Measurements from ENCODE around the gene ARL14EPL.
"Not testable (repeated sequence)": the region's sequence is repeated elsewhere in the genome, so short reads cannot be mapped to it uniquely, and the experiment has no call there.

Gene ARL14EPL

DNA sequence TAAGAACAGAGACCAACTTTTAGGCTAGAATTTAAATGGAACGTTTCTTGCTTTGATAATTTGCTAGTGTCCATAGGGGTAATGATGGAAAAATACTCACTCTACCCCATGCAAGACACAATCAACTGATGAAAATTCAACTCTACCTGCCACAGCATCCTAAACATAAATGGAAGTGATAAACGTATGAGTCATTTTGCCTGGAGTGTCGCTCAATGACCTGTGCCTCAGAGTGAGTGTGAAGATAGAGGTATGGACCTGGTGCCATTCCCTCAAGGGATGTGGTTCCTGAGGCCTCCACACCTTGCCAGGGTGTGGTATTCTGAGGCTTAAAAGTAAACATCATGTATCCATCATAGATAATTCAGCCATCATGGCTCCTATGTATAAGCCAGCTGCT, 14.0 kb downstream of the ARL14EPL start:
- DNase-seq (ENCODE audit: low read depth in 1 of 2, low spot score in 1 of 2) = no peak

- no peak for DNase-seq (ENCODE audit: low read depth in 1 of 2, low spot score in 1 of 2)
Observed at GRCh38 chr5:116046823-116047222, 14.6 kb downstream of the ARL14EPL start.

GRCh38 chr5:116058346-116058936, 26.2 kb downstream of the ARL14EPL start:
- no peak for DNase-seq (ENCODE audit: low read depth in 1 of 2, low spot score in 1 of 2)

DNA sequence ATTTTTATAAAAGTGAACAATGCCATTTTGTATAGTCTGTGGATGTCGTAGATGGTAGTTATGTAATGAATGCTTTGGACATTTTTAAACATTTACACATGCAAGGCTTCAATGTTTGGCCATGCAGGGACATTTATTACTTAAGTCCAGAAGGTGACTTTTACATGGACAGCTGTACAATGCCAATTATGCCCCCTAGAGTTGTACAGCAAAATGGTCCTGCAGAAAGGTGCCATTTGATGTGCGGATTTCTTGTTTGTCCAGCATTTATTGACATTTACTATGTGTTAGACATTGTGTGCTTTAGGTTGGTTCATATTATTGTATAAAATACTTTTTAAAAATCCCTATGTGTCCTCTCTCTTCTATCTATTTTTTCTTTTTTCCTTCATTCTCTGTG, 30.1 kb downstream of the ARL14EPL start:
- DNase-seq (ENCODE audit: low read depth in 1 of 2, low spot score in 1 of 2) = no peak

GRCh38 chr5:116063950-116064349, 31.7 kb downstream of the ARL14EPL start:
- no peak for DNase-seq (ENCODE audit: low read depth in 1 of 2, low spot score in 1 of 2)

GRCh38 chr5:116068028-116068632, 35.9 kb downstream of the ARL14EPL start:
- DNase-seq (ENCODE audit: low read depth in 1 of 2, low spot score in 1 of 2) = peak in 1 of 2 donors; percentile 39

DNA sequence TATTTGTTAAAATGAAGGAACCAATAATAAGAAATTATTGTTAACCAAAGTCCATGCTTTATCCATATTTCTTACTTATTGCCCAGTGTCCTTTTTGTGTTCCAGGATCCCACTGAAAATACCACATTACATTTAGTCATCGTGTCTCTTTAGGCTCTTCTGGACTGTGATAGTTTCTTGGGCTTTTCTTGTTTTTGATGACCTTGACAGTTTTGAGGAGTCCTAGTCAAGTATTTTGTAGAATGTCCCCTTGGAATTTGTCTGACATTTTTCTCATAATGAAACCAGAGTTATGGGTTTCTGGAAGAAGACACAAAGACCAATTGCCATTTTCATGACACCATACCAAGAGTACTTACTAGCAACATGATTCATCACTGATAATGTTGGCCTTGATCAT, 38.9 kb downstream of the ARL14EPL start:
- no peak for DNase-seq (ENCODE audit: low read depth in 1 of 2, low spot score in 1 of 2)

- no peak for DNase-seq (ENCODE audit: low read depth in 1 of 2, low spot score in 1 of 2)
Observed at GRCh38 chr5:116075191-116075831, 43.0 kb downstream of the ARL14EPL start.

GRCh38 chr5:116076496-116076895, 44.2 kb downstream of the ARL14EPL start:
- peak in 1 of 2 donors; percentile 30 for DNase-seq (ENCODE audit: low read depth in 1 of 2, low spot score in 1 of 2)

GRCh38 chr5:116078199-116078598, 45.9 kb downstream of the ARL14EPL start:
- DNase-seq (ENCODE audit: low read depth in 1 of 2, low spot score in 1 of 2) = no peak

DNA sequence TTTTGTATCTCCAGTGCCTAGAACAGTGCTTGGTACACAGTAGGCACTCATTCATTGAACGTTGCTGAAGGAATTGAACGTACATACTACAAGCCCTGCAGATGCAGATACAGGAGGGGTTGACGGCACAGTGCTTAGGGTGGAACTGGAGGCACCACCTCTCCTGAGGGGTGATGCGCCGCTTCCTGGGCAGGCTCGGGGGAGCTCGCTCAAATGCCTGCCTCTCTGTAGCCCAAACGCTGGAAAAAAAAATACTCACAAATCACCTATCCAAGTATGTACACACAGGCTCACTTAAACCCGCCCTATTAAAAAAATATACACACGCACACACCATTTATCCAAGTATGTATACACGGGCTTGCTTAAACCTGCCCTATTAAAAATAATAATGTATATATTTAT, 52.0 kb downstream of the ARL14EPL start:
- no peak for DNase-seq (ENCODE audit: low read depth in 1 of 2, low spot score in 1 of 2)

GRCh38 chr5:116084871-116085715, 52.8 kb downstream of the ARL14EPL start, which contains the start of gene COMMD10:
Gene COMMD10, plus strand, starts transcription at chr5:116085025.
- DNase-seq (ENCODE audit: low read depth in 1 of 2, low spot score in 1 of 2) = peak; percentile 49 to 76

- not testable (repeated sequence) for DNase-seq (ENCODE audit: low read depth in 1 of 2, low spot score in 1 of 2)
Observed at GRCh38 chr5:116086309-116086708, 54.0 kb downstream of the ARL14EPL start.

DNA sequence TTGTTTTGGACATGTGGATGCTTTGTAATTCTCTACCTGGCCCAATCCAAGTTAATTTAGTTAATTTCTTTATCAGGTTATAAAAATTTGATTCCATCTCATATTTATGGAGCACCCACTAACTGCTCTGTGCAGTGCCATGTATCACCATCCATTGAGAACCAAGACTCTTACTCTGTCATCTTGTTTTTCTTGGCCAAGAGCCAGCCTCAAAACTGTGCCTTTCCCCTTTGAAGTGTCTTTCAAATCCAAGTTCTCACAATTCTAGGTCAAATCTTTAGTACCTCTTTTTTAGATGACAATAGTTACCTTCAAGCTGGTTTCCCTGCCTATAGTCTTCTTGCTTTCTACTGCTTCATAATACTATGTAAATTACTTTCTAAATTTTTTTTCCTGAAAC, 55.8 kb downstream of the ARL14EPL start:
- no peak for DNase-seq (ENCODE audit: low read depth in 1 of 2, low spot score in 1 of 2)

DNA sequence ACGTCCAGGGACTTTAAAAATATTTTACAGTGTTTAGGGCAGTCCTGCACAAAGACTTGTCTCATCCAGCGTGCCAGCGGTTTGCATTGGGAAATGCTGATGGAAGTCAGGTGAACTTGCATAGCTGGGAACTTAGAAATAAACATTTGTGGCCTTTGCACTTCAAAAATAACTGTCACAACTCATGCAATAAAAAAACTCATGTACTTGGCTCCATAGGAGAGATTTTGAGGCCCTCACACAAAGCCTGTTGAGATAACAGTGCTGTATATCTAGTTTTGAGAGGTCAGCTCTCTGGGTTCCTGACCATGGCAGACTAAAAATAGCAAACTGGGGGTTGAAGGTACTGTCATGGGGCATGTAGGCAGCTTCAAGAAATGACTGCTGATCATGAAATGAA, 58.0 kb downstream of the ARL14EPL start:
- no peak for DNase-seq (ENCODE audit: low read depth in 1 of 2, low spot score in 1 of 2)

DNA sequence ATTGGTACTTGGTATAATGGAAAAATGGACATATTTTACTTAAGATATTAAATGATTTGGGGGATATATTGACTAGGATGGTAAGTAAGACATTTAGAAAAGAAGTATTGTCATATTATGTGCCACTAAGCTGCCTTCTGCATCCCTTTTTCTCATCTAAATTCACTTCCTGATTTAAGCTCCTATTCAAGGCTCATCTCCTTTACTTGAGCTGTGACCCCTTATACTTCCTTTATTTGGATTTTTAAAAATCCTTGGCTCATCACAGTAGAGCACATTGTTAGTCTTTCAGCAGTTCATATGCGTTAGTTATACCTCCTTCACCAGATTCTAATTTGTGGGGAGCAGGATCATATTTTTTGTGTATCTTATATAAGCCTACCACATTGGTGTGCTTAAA, 59.1 kb downstream of the ARL14EPL start:
- no peak for DNase-seq (ENCODE audit: low read depth in 1 of 2, low spot score in 1 of 2)

DNA sequence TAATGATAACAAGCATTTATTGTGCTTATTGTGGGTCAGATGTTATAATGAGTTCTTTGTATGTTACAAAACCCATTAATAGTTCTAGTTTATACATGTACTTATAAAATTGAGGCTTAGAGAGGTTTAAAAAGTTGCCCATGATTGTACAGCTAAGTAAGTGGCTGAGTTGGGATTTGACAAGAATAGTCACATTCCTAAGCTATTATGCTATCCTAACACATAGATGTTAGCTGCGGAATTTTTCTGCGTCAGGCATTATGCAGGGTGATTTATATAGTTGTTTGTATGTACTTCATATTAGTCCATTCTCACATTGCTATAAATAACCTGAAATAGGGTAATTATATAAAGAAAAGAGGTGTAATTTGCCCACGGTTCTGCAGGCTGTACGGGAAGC, 65.0 kb downstream of the ARL14EPL start:
- no peak for DNase-seq (ENCODE audit: low read depth in 1 of 2, low spot score in 1 of 2)

- no peak for DNase-seq (ENCODE audit: low read depth in 1 of 2, low spot score in 1 of 2)
Observed at GRCh38 chr5:116098998-116099397, 66.7 kb downstream of the ARL14EPL start.

GRCh38 chr5:116104941-116105340, 72.7 kb downstream of the ARL14EPL start:
- not testable (repeated sequence) for DNase-seq (ENCODE audit: low read depth in 1 of 2, low spot score in 1 of 2)
